Fibroblast of lung (primary cell): ENCODE measurements around the gene PFKFB4.

Experiments used
- EZH2 ChIP-seq: IDR thresholded peaks from 2 replicates; pipeline ENCODE4 v1.5.1; 2012; ENCODE audit warnings: low read length, control low read depth, mild to moderate bottlenecking; ENCODE audit errors: missing control alignments
- TF ChIP-seq, protein P1 (sequence below), 2 donors: IDR thresholded peaks in 1 of 2; conservative IDR thresholded peaks in 1 of 2; 1 replicate in 1 of 2; 2 replicates in 1 of 2; pipeline ENCODE4 v1.5.1; 2011 to 2012; ENCODE audit warnings: low read length in 2 of 2, control low read depth in 1 of 2, inconsistent platforms in 1 of 2, low read depth in 1 of 2, mild to moderate bottlenecking in 1 of 2

DNA sequence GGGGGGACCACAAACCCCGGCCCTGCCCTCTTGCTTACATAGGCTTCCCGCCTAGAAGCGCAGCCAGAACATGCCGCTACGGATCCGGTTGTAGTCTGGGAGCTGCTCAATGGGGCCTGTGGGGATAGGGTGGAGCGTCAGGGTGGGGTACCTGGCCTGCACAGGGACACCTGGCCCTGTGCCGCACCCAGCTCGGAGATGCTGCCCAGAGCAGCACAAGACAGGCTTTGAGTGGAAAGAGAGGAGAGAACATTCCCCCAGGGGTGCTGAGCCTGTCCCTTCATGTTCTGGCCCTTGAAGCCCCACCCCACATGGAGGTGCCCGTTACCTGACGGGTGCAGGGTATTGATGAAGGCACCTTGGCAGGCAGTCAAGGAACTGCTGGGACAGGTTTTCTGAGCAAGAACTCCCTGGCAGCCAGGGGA, 42.5 kb upstream of the PFKFB4 start:
- TF ChIP-seq, protein P1, sequence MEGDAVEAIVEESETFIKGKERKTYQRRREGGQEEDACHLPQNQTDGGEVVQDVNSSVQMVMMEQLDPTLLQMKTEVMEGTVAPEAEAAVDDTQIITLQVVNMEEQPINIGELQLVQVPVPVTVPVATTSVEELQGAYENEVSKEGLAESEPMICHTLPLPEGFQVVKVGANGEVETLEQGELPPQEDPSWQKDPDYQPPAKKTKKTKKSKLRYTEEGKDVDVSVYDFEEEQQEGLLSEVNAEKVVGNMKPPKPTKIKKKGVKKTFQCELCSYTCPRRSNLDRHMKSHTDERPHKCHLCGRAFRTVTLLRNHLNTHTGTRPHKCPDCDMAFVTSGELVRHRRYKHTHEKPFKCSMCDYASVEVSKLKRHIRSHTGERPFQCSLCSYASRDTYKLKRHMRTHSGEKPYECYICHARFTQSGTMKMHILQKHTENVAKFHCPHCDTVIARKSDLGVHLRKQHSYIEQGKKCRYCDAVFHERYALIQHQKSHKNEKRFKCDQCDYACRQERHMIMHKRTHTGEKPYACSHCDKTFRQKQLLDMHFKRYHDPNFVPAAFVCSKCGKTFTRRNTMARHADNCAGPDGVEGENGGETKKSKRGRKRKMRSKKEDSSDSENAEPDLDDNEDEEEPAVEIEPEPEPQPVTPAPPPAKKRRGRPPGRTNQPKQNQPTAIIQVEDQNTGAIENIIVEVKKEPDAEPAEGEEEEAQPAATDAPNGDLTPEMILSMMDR (conservative IDR thresholded peaks at IDR 0.05 in 1 of 2, IDR thresholded peaks at IDR 0.05 in 1 of 2; ENCODE audit: low read depth in 1 of 2, low read length in 2 of 2): no peak
- no peak for TF ChIP-seq EZH2
